HG03457 (cell line): Measurements from ENCODE around the gene SMIM38.
"Not testable (repeated sequence)": the region's sequence is repeated elsewhere in the genome, so short reads cannot be mapped to it uniquely, and the experiment has no call there.

Experiments used
- ATAC-seq: cut with Tn5 transposase; IDR thresholded peaks from one replicate; pipeline ENCODE4 v1.9.1; 2021; ENCODE audit warnings: moderate number of reproducible peaks; ENCODE audit not compliant: unreplicated experiment

SMIM38 gene

DNA sequence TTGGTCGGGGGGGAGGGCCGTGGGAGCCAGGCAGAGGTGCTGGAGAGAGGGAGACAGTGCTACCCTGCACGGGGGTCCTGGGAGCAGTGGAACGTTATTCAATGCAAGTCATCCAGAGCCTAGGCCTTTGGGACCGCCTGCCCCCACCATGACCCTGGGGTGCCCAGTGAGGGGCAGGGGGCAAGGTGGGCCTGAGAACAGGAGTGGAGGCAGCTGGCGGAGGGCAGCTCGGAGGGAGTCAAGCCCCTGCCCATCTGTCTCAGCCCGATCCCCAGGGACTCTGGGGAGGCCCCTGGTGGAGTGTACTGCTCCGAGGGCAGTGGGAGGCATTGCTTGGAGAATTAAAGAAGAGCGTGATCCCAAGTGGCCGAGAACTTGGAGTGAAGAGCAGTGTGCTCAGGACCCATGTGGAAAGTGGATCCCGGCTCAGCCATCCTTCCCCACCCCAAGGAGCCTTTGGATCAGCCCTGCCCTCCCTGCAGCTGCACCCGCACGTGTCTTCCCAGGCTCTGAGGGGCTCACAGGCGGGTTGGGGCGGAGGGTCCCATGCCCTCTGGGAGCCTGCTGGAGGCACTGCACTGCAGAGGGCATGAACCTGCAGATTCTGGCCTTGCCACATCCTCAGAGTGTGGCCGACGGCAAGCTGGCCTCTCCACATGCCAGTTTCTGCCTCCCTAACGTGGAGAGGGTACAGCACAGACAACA lies 34.0 kb upstream of the SMIM38 start:
- ATAC-seq = no peak

DNA sequence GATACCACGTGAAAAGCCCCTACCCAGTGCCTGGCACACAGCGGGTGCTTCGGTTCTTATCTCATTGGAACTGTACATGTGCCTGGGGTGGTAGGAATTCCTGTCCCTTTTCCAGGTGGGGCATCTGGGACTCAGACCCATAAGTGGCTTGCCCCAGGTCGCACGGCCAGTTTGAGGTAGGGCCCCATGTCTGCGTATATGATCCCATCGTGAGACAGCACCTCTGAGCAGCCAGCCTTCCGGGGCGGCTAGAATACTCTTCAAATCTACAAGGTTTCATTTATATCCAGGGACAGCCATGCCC lies 33.5 kb upstream of the SMIM38 start:
- no peak for ATAC-seq

DNA sequence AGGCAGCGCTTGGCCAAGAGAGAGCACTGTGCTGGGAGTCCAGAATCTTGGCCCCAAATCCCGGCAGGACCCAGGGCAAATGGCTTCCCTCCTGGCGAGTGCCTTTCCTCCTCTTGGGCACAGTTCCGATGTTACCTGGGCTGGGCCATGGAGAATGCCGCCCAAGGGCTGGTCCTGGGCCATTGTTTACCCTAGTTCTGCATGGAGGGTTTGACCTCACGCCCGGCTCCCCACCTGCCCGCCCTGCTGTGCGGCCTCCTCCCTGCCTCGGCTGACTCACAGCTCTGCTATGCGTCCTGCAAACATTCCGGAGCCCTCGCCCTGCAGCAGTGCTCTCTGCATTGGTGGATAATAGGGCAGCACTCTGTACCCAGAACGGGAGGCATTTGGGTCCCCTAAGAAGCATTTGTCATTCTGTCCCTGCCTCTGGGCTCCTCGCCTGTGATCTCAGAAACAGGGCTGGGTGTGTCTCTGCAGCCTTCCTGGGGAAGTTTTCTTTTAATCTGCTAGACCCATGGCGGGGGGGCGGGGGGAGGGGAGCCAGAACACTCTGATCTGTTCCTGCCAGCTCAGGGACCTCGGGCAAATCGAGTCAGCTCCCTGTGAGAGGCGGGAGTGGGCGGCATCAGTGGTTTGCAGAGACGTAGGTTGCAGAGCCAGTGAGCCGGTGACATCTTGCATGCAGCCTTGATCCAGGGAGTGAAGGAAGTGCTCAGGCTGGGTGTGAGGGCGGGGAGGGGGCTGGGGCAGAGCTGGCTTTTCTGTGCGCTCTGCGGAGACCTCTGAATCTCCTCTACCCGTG lies 32.9 kb upstream of the SMIM38 start:
- no peak for ATAC-seq

DNA sequence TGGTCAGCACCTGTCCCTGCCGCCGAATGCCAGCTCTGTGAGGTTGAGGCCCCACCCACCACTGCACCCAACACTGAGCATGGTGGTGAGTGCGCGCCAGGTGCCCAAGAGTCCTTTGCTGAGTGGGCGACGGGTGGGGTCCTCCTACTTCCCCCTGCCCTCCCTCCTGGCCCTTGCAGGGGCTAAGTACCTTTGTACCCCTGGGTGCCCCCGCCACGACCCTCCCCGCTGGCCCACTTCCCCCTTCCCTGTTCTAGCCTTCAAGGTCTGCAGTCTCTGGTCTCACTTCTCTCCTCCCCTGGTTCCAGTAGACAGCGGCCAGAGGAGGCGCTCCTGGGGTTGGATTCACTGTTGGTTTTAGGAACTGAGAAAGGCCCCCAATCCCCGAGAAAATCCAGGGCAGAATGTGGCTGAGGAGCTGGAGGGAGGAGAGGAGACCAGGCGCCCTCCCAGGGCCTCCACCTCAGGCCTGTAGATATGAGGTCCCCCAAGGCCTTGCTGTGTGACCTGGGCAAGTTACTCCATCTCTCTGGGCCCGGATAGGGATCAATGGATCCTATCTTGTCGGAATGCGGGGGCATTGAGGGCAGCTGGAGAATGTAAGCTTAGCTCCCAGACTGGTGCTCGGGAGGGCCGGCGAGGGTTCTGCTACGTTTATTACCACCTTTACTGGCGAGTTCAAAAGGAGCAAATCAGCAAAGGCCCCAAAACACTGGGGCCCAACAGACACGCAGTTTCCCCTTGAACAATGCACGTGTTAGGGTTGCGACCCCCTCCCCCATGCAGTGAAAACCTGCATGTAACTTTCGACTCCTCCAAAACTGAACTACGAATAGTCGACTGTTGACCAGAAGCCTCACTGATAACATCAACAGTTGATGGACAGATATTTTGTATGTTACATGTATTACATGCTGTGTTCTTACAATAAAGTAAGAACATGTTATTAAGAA lies 31.9 kb upstream of the SMIM38 start:
- ATAC-seq = no peak

DNA sequence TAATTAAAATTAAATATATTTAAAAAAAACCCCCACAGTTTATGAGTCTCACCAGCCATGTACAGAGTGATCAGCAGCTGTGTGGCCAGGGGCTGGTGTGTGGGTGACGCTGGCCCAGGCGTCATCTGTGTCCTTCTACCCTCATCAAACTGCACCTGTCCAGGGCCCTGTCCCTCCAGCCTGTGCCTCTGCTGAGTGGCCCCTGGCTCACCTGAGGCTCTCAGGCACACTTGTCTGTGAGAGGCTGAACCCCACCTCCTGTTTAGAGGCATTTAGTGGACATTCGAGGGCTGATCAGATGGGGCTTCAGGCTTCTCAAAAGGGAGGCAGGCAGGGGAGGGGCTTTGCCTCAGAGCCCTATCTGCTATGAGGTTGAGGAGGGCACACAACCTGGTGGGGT lies 29.9 kb upstream of the SMIM38 start:
- no peak for ATAC-seq

DNA sequence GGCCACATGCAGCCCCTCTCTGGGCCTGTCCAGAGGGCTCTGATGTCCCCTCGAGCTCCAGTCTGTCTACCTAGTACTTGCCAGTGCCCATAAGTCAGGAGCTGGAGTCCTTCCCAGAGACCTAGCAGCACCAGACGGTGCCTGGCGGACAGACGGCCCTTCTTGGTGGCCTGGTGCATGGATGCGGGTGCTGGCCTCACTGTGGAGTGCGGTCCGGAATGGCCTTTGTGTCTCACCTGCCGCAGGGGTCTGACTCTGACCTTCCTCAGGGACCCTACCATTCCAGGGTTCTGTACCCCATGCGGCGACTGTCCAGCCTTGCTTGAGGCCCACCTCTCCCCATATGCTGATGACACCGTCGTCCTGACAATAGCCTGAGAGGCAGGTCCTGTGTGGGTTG lies 29.4 kb upstream of the SMIM38 start:
- ATAC-seq = no peak

DNA sequence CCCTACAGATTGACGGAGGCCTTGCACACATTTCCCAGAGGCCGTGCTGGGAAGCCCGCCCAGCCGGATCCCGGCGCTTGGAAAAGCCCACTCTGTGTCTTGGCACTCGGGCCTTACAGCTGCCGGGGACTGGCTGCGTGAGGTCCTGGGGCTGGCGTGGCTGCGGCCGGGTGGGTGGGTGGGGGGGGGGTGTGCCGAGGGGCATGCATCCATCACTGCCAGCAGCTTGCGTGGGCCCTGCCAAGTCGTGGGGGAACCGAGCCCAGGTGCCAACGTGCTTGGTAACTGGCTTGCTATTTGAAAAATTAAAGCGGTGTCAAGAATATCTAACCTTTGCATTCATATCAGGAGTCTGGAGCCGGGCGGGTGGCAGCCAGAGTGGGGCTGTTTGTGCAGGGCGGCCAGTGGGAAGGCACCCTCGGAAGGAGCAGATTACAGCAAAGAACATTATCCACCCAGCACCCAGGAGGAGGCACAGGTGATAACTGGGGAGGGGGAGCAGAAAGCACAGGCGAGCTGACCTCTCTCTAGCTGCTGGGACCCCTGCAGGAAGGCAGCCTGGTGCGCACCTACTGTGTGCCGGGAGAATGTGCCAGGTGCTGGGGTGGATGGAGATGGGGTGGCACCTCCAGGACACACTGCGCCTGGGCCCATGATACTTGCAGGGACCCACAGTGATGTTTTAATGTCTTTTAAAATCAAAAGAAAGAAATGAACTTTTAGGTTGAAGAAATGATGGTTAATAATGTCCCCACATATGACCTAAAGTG lies 28.5 kb upstream of the SMIM38 start:
- ATAC-seq = no peak

DNA sequence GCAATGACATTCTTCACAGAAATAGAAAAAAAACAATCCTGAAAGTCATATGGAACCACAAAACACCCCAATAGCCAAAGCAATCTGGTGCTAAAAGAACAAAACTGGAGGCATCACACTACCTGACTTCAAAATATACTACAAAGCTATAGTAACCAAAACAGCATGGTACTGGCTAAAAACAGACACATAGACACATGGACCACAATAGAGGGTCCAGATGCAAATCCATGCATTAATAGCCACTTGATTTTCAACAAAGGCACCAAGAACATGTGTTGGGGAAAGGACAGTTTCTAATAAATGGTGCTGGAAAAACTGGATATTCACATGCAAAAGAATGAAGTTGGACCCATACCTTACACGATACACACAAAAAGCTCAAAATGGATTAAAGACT lies 27.9 kb upstream of the SMIM38 start:
- ATAC-seq = no peak

DNA sequence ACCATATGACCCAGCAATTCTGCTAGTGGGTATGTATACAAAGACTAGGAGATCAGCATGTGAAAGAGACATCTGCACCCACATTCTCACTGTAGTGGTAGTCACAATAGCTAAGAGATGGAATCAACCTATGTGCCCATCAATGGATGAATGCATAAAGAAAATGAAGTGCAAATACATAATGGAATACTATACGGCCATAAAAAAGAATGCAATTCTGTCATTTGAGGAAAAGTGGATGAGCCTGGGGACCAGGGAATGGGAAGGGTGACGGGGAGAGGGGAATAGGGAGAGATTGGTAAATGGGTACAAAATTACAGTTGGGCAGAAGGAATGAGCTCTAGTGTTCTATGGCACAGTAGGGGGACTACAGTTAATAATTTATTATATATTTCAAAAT lies 26.7 kb upstream of the SMIM38 start:
- no peak for ATAC-seq

DNA sequence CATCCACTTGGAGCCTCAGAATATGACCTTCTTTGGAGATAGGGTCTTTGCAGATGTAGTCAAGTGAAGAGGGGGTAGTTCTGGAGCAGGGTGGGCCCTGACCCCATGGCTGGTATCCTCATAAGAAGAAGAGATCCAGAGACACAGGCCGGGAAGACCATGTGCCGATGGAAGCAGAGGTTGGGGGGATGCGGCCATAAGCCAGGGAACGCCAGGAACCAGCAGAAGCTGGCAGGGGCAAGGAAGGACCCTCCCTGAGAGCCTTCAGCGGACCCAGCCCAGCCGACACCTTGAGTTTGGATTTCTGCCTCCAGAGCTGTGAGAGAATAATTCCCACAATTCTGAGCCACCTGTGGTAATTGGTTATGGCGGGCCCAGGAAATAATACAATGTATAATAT lies 26.1 kb upstream of the SMIM38 start:
- ATAC-seq = no peak

DNA sequence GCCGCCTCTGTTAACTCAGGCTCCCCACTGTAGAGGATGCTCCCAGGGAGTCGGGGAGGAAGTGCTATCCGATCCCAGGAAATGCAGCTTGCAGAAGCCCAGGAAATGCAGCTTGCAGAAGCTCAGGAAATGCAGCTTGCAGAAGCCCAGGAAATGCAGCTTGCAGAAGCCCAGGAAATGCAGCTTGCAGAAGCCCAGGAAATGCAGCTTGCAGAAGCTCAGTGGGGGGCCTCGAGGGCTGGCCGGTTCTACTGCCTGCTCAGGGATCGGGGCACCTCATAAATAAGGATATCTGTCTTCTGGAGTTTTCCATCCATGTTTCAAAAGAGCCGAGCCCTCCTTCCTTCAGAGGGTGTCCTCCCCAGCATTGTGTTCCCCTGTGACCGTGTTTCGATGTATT lies 25.1 kb upstream of the SMIM38 start:
- ATAC-seq = no peak

DNA sequence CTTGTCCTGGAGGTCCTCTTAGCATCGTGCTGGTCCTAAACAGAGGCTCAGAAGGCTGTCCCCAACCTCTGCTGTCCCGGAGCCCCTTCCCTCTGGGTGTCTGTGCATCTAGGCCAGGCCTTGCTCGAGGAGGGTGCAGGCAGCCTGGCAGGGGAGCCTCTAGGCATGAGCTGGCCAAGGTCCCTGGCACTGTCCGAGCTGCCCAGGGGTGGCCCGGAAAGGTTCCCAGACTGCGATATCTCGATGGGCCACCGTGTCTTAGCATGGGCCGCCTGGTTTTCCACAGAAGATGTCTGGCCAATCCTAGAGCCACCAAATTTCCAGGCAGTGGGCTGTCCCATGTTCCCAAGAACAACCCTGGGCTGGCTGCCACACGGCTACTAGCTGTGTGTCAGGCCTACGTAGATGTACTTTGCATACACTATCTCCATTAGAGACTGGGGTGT lies 24.6 kb upstream of the SMIM38 start:
- no peak for ATAC-seq

DNA sequence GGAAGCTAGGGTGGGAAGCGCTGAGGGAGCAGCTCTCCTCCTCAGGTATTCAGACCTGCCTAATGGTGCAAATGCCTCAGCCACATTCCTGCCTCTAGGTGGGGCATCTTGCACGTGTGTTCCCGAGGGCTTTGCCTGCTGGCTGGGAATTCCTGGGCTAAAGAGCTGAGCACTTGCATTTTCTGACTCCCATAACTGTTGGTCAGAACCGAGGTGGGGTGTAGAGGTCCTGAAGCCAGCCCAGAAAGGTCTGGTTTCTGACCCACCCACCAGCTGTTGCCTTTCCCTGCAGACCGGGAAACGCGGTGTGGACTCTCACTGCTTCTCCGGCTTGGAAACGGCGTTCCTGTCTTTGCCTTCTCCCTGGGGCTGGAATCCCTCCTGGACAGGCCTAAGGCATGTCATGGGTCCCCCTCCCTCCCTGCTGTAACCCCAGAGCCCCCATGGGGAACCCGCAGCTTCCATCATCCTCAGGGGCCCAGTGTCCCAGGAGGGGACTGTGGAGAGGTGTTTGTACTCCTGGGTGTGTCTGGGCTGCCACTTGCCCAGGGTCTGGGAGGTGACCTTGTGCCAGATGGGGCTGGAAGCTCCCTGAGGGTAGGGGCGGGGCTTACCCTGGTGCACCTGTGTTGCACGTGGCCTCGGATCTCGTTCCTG lies 24.0 kb upstream of the SMIM38 start:
- no peak for ATAC-seq

DNA sequence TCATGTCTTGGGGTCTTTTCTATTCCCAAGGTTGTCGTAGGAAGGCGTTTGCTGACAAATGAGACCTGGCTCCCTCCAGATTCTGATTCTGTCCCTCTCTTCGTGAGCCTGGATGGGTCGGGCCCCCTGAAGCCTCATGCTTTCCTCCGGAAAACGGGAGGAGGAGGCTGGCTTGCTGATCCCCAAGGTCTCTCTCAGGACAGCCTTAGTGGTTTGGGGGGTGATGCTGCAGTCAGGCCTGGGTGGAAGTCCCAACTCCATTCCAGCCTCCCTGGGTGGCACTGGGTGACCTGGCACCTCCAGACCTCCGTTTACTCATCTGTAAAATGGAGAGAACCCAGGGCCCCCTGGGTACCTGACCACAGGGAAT lies 23.4 kb upstream of the SMIM38 start:
- no peak for ATAC-seq

DNA sequence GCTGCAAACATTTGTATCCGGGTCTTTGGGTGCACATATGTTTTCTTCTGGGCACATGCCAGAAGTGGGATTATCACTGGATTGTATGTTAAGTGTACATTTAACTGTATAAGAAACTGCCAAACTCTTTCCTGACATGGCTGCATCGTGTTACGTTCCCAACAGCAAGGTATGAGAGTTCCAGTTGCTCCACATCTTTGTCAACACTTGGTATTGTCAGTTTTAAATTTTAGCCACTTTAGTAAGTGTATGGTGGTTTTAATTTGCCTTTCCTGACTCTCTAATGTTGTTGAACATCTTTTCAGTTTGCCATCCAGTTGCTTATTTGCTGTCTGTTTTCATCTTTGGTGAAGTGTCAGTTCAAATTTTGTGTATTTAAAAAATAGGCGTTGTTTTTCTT lies 22.5 kb upstream of the SMIM38 start:
- no peak for ATAC-seq

DNA sequence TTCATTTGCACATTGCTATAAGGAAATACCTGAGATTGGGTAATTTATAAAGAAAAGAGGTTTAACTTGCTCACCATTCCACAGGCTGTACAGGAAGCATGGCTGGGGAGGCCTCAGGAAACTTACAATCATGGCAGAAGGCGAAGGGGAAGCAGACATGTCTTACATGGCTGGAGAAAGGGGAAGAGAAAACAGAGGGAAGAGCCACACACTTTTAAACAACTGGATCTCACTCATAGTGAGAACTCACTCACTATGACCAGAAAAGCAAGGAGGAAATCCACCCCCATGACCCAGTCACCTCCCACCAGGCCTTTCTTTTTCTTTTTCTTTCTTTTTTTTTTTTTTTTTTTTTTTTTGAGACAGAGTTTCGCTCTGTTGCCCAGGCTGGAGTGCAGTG lies 21.6 kb upstream of the SMIM38 start:
- ATAC-seq = not testable (repeated sequence)

DNA sequence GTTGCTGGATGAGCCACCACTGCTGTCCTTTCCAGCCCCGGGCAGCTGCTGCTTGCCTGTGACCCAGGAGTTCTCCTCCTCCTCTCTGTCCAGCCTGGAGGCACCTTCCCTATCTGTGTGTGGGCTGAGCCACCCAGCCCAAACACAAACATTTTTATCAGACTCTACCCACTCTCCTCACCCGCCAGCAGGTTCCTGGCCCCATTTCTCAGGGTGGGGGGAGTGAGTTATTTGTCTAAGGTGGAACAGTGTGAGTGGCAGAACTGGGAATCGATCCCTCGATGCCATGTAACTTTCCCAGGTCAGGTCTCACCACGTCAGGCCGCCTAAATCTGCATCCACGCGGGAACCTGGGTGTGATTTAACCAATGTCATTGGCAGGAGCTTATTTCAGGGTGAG lies 20.8 kb upstream of the SMIM38 start:
- ATAC-seq = no peak

DNA sequence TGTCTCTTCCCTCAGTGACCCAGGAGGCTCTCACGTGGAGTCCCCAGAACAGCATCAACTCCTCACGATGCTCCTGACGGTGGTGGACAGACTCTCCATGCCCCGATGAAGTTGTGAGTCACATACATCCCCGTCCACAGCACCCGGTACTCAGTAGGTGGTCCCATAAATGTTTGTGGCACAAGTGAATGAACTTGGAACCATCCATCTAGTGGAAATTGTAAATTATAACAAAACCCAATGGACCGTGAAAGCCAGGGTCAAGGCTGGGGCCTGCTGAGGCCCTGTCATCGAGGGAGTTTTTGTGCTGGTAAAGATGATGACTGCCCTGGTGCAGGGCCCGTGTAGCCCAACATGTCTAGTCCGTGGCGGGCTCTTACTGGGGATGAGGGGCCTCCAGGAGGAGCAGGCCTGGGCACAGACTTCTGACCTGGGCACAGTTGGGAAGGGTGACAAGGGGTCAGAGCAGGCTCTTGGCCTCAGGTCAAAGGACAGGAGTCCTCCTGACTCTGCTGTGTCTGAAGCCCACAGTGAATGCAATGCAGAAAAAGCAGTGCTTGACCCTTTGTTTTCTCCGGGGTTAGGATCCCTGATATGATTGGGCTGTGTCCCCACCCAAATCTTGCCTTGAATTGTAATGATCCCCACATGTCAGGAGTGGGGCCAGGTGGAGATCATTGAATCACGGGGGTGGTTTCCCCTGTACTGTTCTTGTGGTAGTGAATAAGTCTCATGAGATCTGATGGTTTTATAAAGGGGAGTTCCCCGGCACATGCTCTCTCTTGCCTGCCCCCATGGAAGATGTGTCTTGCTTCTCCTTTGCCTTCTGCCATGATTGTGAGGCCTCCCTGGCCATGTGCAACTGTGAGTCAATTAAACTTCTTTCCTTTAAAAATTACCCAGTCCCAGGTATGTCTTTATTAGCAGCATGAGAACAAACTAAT lies 20.0 kb upstream of the SMIM38 start:
- no peak for ATAC-seq

DNA sequence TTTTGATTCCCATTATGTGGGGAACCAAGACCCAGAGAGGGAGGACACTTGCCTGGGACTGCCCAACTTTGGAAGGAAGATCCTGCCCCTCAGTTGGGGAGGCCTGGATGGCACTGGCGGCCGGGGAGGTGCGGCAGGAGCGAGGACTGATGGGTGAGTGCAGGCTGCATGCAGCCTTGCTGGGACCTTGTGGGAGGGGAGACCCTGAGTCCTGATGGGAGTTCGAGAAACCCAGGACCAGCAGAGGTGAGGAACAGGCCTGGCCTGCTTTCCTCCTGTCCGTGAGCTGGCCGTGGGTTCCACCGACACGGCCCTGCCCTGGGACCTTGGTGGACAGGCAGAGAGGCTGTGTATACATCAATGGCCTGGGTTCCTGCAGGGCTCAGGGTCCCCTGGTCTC lies 19.3 kb upstream of the SMIM38 start:
- no peak for ATAC-seq
